ENCODE results near the gene YWHAH.

YWHAH gene

GRCh38 chr22:31945971-31946680 is 1.8 kb downstream of the YWHAH start:
- peak overlapping the region; percentile 90 to 93 for H3K9ac ChIP-seq (ENCODE audit: low read depth in 1 of 2, low read length in 2 of 2)
- no peaks in the 10 kb centered on the region for H3K9me3 ChIP-seq (ENCODE audit: control insufficient read depth in 2 of 2, low read length in 2 of 2)
- peaks cover 27 to 33% of the 10 kb centered on the region in 2 donors for H3K4me1 ChIP-seq (ENCODE audit: control insufficient read depth in 2 of 2, insufficient read depth in 2 of 2, low read length in 2 of 2)
- peaks cover 9 to 14% of the 10 kb centered on the region in 2 donors for H3K36me3 ChIP-seq (ENCODE audit: control insufficient read depth in 2 of 2, insufficient read depth in 2 of 2, low read length in 2 of 2)
- H3K27ac ChIP-seq (ENCODE audit: low read depth in 2 of 2, low read length in 2 of 2), result peak overlapping the region; percentile 96 to 97
- H3K4me3 ChIP-seq (ENCODE audit: low read length in 2 of 2), result peak overlapping the region; percentile 73 to 83
- no peaks in the 10 kb centered on the region for H3K27me3 ChIP-seq (ENCODE audit: control insufficient read depth in 2 of 2, insufficient read depth in 2 of 2, low read length in 2 of 2)

- Histone ChIP-seq H3K9me3 (ENCODE audit: control insufficient read depth in 2 of 2, low read length in 2 of 2) (no peaks in the 10 kb centered on the region), H3K4me1 (ENCODE audit: control insufficient read depth in 2 of 2, insufficient read depth in 2 of 2, low read length in 2 of 2) (peaks cover 38 to 43% of the 10 kb centered on the region in 2 donors), H3K4me3 (ENCODE audit: low read length in 2 of 2) (peak overlapping the region in 1 of 2 donors; percentile 22), H3K27ac (ENCODE audit: low read depth in 2 of 2, low read length in 2 of 2) (peak overlapping the region in 1 of 2 donors; percentile 53), H3K9ac (ENCODE audit: low read depth in 1 of 2, low read length in 2 of 2) (no peak overlapping the region), H3K36me3 (ENCODE audit: control insufficient read depth in 2 of 2, insufficient read depth in 2 of 2, low read length in 2 of 2) (peaks cover 9 to 17% of the 10 kb centered on the region in 2 donors), H3K27me3 (ENCODE audit: control insufficient read depth in 2 of 2, insufficient read depth in 2 of 2, low read length in 2 of 2) (no peaks in the 10 kb centered on the region)
Observed at GRCh38 chr22:31947296-31947695, 3.0 kb downstream of the YWHAH start.

GRCh38 chr22:31948002-31948401 is 3.7 kb downstream of the YWHAH start:
- H3K27ac ChIP-seq (ENCODE audit: low read depth in 2 of 2, low read length in 2 of 2), result no peak overlapping the region
- no peaks in the 10 kb centered on the region for H3K27me3 ChIP-seq (ENCODE audit: control insufficient read depth in 2 of 2, insufficient read depth in 2 of 2, low read length in 2 of 2)
- no peak overlapping the region for H3K9ac ChIP-seq (ENCODE audit: low read depth in 1 of 2, low read length in 2 of 2)
- H3K9me3 ChIP-seq (ENCODE audit: control insufficient read depth in 2 of 2, low read length in 2 of 2), result no peaks in the 10 kb centered on the region
- H3K36me3 ChIP-seq (ENCODE audit: control insufficient read depth in 2 of 2, insufficient read depth in 2 of 2, low read length in 2 of 2), result peaks cover 9 to 17% of the 10 kb centered on the region in 2 donors
- H3K4me3 ChIP-seq (ENCODE audit: low read length in 2 of 2), result no peak overlapping the region
- H3K4me1 ChIP-seq (ENCODE audit: control insufficient read depth in 2 of 2, insufficient read depth in 2 of 2, low read length in 2 of 2), result peaks cover 42 to 43% of the 10 kb centered on the region in 2 donors

GRCh38 chr22:31950226-31950625 is 5.9 kb downstream of the YWHAH start:
- Histone ChIP-seq H3K27ac (ENCODE audit: low read depth in 2 of 2, low read length in 2 of 2) (no peak overlapping the region), H3K36me3 (ENCODE audit: control insufficient read depth in 2 of 2, insufficient read depth in 2 of 2, low read length in 2 of 2) (peaks cover 13 to 23% of the 10 kb centered on the region in 2 donors), H3K9me3 (ENCODE audit: control insufficient read depth in 2 of 2, low read length in 2 of 2) (no peaks in the 10 kb centered on the region), H3K9ac (ENCODE audit: low read depth in 1 of 2, low read length in 2 of 2) (no peak overlapping the region), H3K27me3 (ENCODE audit: control insufficient read depth in 2 of 2, insufficient read depth in 2 of 2, low read length in 2 of 2) (no peaks in the 10 kb centered on the region), H3K4me3 (ENCODE audit: low read length in 2 of 2) (no peak overlapping the region), H3K4me1 (ENCODE audit: control insufficient read depth in 2 of 2, insufficient read depth in 2 of 2, low read length in 2 of 2) (peaks cover 37 to 39% of the 10 kb centered on the region in 2 donors)

DNA sequence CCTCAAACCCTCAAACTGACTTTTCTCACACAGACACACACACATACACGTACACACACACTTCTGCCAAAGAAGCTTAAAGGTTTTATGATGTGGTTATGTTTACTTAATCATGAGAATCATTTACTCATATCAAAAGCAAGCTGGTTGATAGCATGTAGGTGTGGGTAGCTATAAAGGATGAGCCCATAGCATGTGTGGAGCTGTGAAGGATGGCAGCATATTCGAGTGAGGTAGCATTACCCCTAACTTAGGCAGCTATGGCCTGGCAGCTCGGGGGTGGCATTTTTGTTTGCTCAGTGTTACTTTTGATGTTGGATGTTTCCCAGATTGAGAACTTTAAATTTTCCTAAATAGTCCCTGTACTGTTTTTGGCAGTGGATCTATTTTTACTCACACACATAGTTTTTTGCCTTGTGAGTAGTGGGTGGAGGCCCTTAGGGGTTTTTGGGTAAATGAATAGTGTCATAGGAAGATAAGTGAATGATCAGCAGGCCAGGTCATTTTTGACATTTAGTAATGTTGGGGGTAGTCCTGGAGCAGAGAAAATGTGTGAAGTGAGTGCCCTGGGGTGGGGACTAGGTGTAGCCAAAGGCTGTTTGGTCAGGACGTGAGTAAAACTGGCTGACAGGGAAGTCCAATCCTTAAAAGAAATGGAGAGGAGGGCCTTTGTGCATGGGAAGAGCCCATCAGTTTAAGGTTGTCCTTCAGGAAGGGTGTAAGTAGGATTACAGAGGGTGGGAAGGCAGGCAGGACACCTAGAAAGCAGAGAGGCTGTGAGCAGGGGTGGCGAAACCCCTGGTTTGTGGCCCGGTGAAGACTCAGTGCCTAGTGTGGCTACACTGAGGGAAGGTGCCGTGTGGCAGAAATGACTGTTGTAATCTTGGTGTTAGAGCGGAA is 7.1 kb downstream of the YWHAH start:
- Histone ChIP-seq H3K27ac (ENCODE audit: low read depth in 2 of 2, low read length in 2 of 2) (peak overlapping the region in 1 of 2 donors; percentile 67), H3K4me3 (ENCODE audit: low read length in 2 of 2) (no peak overlapping the region)

GRCh38 chr22:31952094-31952401 is 7.7 kb downstream of the YWHAH start:
- Histone ChIP-seq H3K9ac (ENCODE audit: low read depth in 1 of 2, low read length in 2 of 2) (peak overlapping the region; percentile 9 to 19), H3K36me3 (ENCODE audit: control insufficient read depth in 2 of 2, insufficient read depth in 2 of 2, low read length in 2 of 2) (peaks cover 24 to 35% of the 10 kb centered on the region in 2 donors), H3K27me3 (ENCODE audit: control insufficient read depth in 2 of 2, insufficient read depth in 2 of 2, low read length in 2 of 2) (no peaks in the 10 kb centered on the region), H3K9me3 (ENCODE audit: control insufficient read depth in 2 of 2, low read length in 2 of 2) (no peaks in the 10 kb centered on the region), H3K4me1 (ENCODE audit: control insufficient read depth in 2 of 2, insufficient read depth in 2 of 2, low read length in 2 of 2) (peaks cover 25 to 26% of the 10 kb centered on the region in 2 donors), H3K27ac (ENCODE audit: low read depth in 2 of 2, low read length in 2 of 2) (peak overlapping the region in 1 of 2 donors; percentile 67), H3K4me3 (ENCODE audit: low read length in 2 of 2) (no peak overlapping the region)

More for the DNA sequence above, 7.1 kb downstream of the YWHAH start:
- Histone ChIP-seq H3K4me1 (ENCODE audit: control insufficient read depth in 2 of 2, insufficient read depth in 2 of 2, low read length in 2 of 2) (peaks cover 26 to 27% of the 10 kb centered on the region in 2 donors), H3K36me3 (ENCODE audit: control insufficient read depth in 2 of 2, insufficient read depth in 2 of 2, low read length in 2 of 2) (peaks cover 18 to 29% of the 10 kb centered on the region in 2 donors), H3K9me3 (ENCODE audit: control insufficient read depth in 2 of 2, low read length in 2 of 2) (no peaks in the 10 kb centered on the region), H3K27me3 (ENCODE audit: control insufficient read depth in 2 of 2, insufficient read depth in 2 of 2, low read length in 2 of 2) (no peaks in the 10 kb centered on the region), H3K9ac (ENCODE audit: low read depth in 1 of 2, low read length in 2 of 2) (peak overlapping the region; percentile 9 to 19)

DNA sequence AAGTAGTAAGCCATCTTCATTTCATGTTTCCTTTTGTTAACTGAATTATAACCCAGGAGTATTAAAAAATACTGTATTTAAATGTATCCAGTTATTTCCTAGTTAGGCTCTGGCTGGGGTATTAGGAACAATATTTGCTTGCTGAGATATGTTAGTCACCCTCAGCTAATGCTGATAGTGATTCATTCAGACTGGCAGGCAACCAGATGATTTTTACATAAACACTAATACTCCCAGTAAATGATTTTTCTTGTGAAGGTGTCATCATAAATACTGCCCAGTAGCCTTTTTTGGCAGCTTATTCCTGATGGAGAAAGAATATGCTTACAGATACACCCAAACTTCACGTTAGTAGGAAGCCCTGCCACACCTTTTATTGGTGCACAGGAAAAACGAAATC is 8.1 kb downstream of the YWHAH start:
- Histone ChIP-seq H3K27ac (ENCODE audit: low read depth in 2 of 2, low read length in 2 of 2) (no peak overlapping the region), H3K4me1 (ENCODE audit: control insufficient read depth in 2 of 2, insufficient read depth in 2 of 2, low read length in 2 of 2) (peaks cover 23 to 24% of the 10 kb centered on the region in 2 donors)

GRCh38 chr22:31953261-31953660 is 8.9 kb downstream of the YWHAH start:
- H3K4me1 ChIP-seq (ENCODE audit: control insufficient read depth in 2 of 2, insufficient read depth in 2 of 2, low read length in 2 of 2), result peaks cover 23 to 24% of the 10 kb centered on the region in 2 donors
- no peak overlapping the region for H3K4me3 ChIP-seq (ENCODE audit: low read length in 2 of 2)
- no peaks in the 10 kb centered on the region for H3K27me3 ChIP-seq (ENCODE audit: control insufficient read depth in 2 of 2, insufficient read depth in 2 of 2, low read length in 2 of 2)
- H3K36me3 ChIP-seq (ENCODE audit: control insufficient read depth in 2 of 2, insufficient read depth in 2 of 2, low read length in 2 of 2), result peaks cover 30 to 31% of the 10 kb centered on the region in 2 donors
- H3K9me3 ChIP-seq (ENCODE audit: control insufficient read depth in 2 of 2, low read length in 2 of 2), result no peaks in the 10 kb centered on the region
- no peak overlapping the region for H3K27ac ChIP-seq (ENCODE audit: low read depth in 2 of 2, low read length in 2 of 2)
- H3K9ac ChIP-seq (ENCODE audit: low read depth in 1 of 2, low read length in 2 of 2), result no peak overlapping the region

More for the DNA sequence above, 8.1 kb downstream of the YWHAH start:
- H3K9ac ChIP-seq (ENCODE audit: low read depth in 1 of 2, low read length in 2 of 2), result no peak overlapping the region
- H3K36me3 ChIP-seq (ENCODE audit: control insufficient read depth in 2 of 2, insufficient read depth in 2 of 2, low read length in 2 of 2), result peaks cover 27 to 38% of the 10 kb centered on the region in 2 donors
- H3K4me3 ChIP-seq (ENCODE audit: low read length in 2 of 2), result no peak overlapping the region
- no peaks in the 10 kb centered on the region for H3K9me3 ChIP-seq (ENCODE audit: control insufficient read depth in 2 of 2, low read length in 2 of 2)
- no peaks in the 10 kb centered on the region for H3K27me3 ChIP-seq (ENCODE audit: control insufficient read depth in 2 of 2, insufficient read depth in 2 of 2, low read length in 2 of 2)

GRCh38 chr22:31954535-31955523 is 10.5 kb downstream of the YWHAH start:
- Histone ChIP-seq H3K27ac (ENCODE audit: low read depth in 2 of 2, low read length in 2 of 2) (no peak overlapping the region), H3K36me3 (ENCODE audit: control insufficient read depth in 2 of 2, insufficient read depth in 2 of 2, low read length in 2 of 2) (peaks cover 29 to 31% of the 10 kb centered on the region in 2 donors)

More at GRCh38 chr22:31954535-31955523, 10.5 kb downstream of the YWHAH start:
- Histone ChIP-seq H3K27me3 (ENCODE audit: control insufficient read depth in 2 of 2, insufficient read depth in 2 of 2, low read length in 2 of 2) (no peaks in the 10 kb centered on the region), H3K4me1 (ENCODE audit: control insufficient read depth in 2 of 2, insufficient read depth in 2 of 2, low read length in 2 of 2) (peaks cover 23 to 24% of the 10 kb centered on the region in 2 donors), H3K9ac (ENCODE audit: low read depth in 1 of 2, low read length in 2 of 2) (no peak overlapping the region), H3K9me3 (ENCODE audit: control insufficient read depth in 2 of 2, low read length in 2 of 2) (no peaks in the 10 kb centered on the region), H3K4me3 (ENCODE audit: low read length in 2 of 2) (no peak overlapping the region)
